Right lobe of liver (tissue), 4 donors: ENCODE results near the gene PRMT7.

Experiments used
- POLR2A ChIP-seq: fragments of 450-650 bp; IDR thresholded peaks from one replicate; pipeline ENCODE4 v1.6.1; 2017; ENCODE audit warnings: antibody characterized with exemption, mild to moderate bottlenecking
- TF ChIP-seq, protein P1 (sequence below), 4 donors: fragments of 200-600 bp in 3 of 4; fragments of 450-650 bp in 1 of 4; IDR thresholded peaks; one replicate each; pipeline versions ENCODE4 v1.5.1 to v1.8.0; 2016 to 2022; ENCODE audit warnings: antibody characterized with exemption in 4 of 4, mild to moderate bottlenecking in 2 of 4
- donor health status: DM: no; HTN: no; CAD: no.
- donor health status: DM: no; HTN: no; CAD: no.
- donor health status: DM: no; HTN: yes; CAD: no.

DNA sequence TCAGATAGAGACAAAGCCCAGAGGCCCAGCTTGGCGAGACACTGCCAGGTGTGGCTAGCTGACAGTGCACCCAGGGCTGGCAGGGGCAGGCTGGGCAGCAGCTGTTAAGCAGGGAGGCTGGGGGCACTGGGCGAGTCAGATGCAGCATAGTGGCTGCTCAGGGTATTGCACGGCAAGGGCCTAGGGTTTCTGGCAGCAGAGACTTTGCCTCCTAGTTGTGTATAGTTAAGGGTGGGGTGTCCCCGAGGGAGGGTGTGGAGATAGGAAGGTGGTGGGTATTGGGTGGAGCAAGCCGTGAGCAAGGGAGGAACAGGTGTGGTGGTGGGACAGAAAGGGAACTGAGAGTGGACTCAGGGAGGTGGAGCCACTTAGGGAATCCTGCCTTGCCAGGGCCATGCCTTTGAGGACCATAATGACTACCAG is 71.5 kb downstream of the PRMT7 start:
- TF ChIP-seq, protein P1, sequence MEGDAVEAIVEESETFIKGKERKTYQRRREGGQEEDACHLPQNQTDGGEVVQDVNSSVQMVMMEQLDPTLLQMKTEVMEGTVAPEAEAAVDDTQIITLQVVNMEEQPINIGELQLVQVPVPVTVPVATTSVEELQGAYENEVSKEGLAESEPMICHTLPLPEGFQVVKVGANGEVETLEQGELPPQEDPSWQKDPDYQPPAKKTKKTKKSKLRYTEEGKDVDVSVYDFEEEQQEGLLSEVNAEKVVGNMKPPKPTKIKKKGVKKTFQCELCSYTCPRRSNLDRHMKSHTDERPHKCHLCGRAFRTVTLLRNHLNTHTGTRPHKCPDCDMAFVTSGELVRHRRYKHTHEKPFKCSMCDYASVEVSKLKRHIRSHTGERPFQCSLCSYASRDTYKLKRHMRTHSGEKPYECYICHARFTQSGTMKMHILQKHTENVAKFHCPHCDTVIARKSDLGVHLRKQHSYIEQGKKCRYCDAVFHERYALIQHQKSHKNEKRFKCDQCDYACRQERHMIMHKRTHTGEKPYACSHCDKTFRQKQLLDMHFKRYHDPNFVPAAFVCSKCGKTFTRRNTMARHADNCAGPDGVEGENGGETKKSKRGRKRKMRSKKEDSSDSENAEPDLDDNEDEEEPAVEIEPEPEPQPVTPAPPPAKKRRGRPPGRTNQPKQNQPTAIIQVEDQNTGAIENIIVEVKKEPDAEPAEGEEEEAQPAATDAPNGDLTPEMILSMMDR (IDR thresholded peaks at IDR 0.05) = no peak
- TF ChIP-seq POLR2A = no peak
